Ovary (tissue), 10 donors: ENCODE measurements around the gene KRTAP19-5. TPM values are rescaled to one million over a fixed set of nuclear protein-coding genes. Genes with fewer than 3 reads are reported as not detected.
"Not testable (repeated sequence)": the region's sequence is repeated elsewhere in the genome, so short reads cannot be mapped to it uniquely, and the experiment has no call there.

Source experiments
- DNase-seq, 5 donors: peaks; one replicate each; pipeline ENCODE4 v3.0.0-alpha.2; 2019 to 2020
- H3K27ac ChIP-seq, 2 donors: fragments of 200-600 bp; one replicate each; pipeline versions ENCODE4 v1.5.1 to v1.8.0; 2019 to 2022
- H3K27me3 ChIP-seq: fragments of 200-600 bp; one replicate; pipeline ENCODE4 v1.8.0; 2022
- H3K36me3 ChIP-seq: fragments of 200-600 bp; sonication (generic); one replicate; pipeline ENCODE4 v1.5.1; 2019
- H3K4me1 ChIP-seq: one replicate; pipeline ENCODE4 v1.8.1; 2013; ENCODE audit warnings: mild to moderate bottlenecking, moderate library complexity; ENCODE audit not compliant: insufficient read depth
- H3K4me3 ChIP-seq: fragments of 200-600 bp; sonication (generic); one replicate; pipeline ENCODE4 v1.5.1; 2017
- H3K9me3 ChIP-seq, 2 donors: fragments of 200-600 bp in 1 of 2; sonication (generic) in 1 of 2; one replicate each; pipeline versions ENCODE4 v1.5.1 to v1.8.1; 2013 to 2019; ENCODE audit warnings: mild to moderate bottlenecking in 1 of 2, moderate library complexity in 1 of 2
- EP300 ChIP-seq: sonication (generic); formaldehyde crosslinking; IDR thresholded peaks from one replicate; pipeline ENCODE4 v1.6.1; 2017; ENCODE audit warnings: antibody characterized with exemption
- POLR2A ChIP-seq: fragments of 450-650 bp; IDR thresholded peaks from one replicate; pipeline ENCODE4 v1.6.1; 2017; ENCODE audit warnings: antibody characterized with exemption, mild to moderate bottlenecking, moderate library complexity
- WGBS, 3 donors: extraction: QIAGEN DNeasy Blood & Tissue Kit in 1 of 3; methylation state at CpG; one replicate each; pipeline versions ENCODE4 v1.1.5 to v1.1.7; 2013 to 2017; 5-methylcytosine and 5-hydroxymethylcytosine counted together
- intact Hi-C, 4 donors: fragments of 100-400 bp; cut with DNase I; formaldehyde crosslinking; loops; one replicate each; pipeline versions ENCODE4 v1.11.0 to v1.15.1; 2022 to 2023
- long read RNA-seq, 3 donors: library from polyadenylated mRNA in 2 of 3; unstranded in 2 of 3; transcript quantifications; one replicate each; pipeline ENCODE4 v2.0.0 and lab custom pipeline, GENCODE V29; 2021 to 2026
- polyA plus RNA-seq, 2 donors: library from polyadenylated mRNA; stranded (reverse); fragments of 200-250 nt in 1 of 2; fragments of 350-450 nt in 1 of 2; fragmentation: Illumina TruSeq in 1 of 2; extraction: RNeasy Lipid Tissue Mini Kit (QIAGEN cat#74804) in 1 of 2; gene quantifications; one replicate each; pipeline ENCODE4 v1.2.3, GENCODE V29; 2013 to 2014
- total RNA-seq, 7 donors: library from RNA; depleted of rRNA in 2 of 7; stranded (reverse); fragments of >200 nt in 2 of 7; fragmentation: NEBNext Ultra II Directional in 3 of 7; extraction: Animal tissue kit (Norgen Biotek cat#: 25700) in 3 of 7; gene quantifications; one replicate each; pipeline versions ENCODE4 v1.1.0 to v1.2.4, GENCODE V29; 2016 to 2023
- TF ChIP-seq, protein P1 (sequence below), 3 donors: fragments of 450-650 bp in 2 of 3; fragments of 200-600 bp in 1 of 3; IDR thresholded peaks; one replicate each; pipeline versions ENCODE4 v1.5.1 to v1.8.0; 2016 to 2022; ENCODE audit warnings: antibody characterized with exemption in 3 of 3, mild to moderate bottlenecking in 1 of 3
- donor health status: DM: no; HTN: no; CAD: no; lungs with moderate emphysema.
- donor health status: DM: no; HTN: no; CAD: no.
- donor health status: Bipolar disorder and iron deficiency.
- donor health status: DM: yes; HTN: yes; CAD: no.
- donor health status: DM: no; HTN: no; CAD: no.
- donor health status: DM: yes; HTN: yes; CAD: no.

KRTAP19-5 gene
- not detected for total RNA-seq
- not detected for polyA plus RNA-seq
- long read RNA-seq, donor 1, result 0 reads
- long read RNA-seq, donor 2, result 0 reads
- long read RNA-seq, donor 3, result 0 reads

DNA sequence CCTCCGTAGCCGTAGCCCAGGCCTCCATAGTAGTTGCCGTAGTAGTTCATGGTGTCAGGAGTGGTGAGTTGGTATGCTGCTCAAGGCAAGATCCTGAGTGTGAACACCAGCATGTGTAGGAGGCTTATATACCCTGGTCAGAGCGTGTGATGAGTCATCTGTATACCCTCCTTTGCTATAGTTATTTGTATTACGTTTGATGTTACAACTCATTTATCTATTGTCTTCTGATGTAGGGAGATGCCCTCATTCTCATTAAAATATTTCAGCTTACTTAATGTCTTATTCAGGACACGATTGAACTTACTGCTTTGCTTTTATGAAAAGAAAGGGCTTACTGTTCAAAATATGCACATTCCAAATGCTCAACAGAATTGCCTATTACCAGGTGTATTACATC lies at the start of gene KRTAP19-5:
TSS of gene KRTAP19-5 (minus strand) at position 101 of the 400 bp plus-strand sequence. CDS start at position 50, 51 bp downstream.
- Histone ChIP-seq H3K4me3 (no peak within 1 kb of the TSS), H3K27ac (no peak within 1 kb of the TSS), H3K4me1 (no peaks in the 10 kb centered on the region), H3K27me3 (no peaks in the 10 kb centered on the region), H3K36me3 (no peaks in the 10 kb centered on the region), H3K9me3 (no peaks in the 10 kb centered on the region)
- intact Hi-C loops, result no loop called here
- 70 to 81% (median 75%) methylated on average over 6 of the region's 6 CpGs for WGBS, 3 donors
- DNase-seq, result no peak
- TF ChIP-seq, protein P1, sequence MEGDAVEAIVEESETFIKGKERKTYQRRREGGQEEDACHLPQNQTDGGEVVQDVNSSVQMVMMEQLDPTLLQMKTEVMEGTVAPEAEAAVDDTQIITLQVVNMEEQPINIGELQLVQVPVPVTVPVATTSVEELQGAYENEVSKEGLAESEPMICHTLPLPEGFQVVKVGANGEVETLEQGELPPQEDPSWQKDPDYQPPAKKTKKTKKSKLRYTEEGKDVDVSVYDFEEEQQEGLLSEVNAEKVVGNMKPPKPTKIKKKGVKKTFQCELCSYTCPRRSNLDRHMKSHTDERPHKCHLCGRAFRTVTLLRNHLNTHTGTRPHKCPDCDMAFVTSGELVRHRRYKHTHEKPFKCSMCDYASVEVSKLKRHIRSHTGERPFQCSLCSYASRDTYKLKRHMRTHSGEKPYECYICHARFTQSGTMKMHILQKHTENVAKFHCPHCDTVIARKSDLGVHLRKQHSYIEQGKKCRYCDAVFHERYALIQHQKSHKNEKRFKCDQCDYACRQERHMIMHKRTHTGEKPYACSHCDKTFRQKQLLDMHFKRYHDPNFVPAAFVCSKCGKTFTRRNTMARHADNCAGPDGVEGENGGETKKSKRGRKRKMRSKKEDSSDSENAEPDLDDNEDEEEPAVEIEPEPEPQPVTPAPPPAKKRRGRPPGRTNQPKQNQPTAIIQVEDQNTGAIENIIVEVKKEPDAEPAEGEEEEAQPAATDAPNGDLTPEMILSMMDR (IDR thresholded peaks at IDR 0.05), result no peak
- TF ChIP-seq POLR2A (no peak), EP300 (no peak)

- no peak within 1 kb of the TSS for H3K4me3 ChIP-seq
- no peaks in the 10 kb centered on the region for H3K36me3 ChIP-seq
- H3K27me3 ChIP-seq, result no peaks in the 10 kb centered on the region
- TF ChIP-seq EP300 (no peak), POLR2A (no peak)
- TF ChIP-seq, protein P1 (IDR thresholded peaks at IDR 0.05), result no peak
- no peaks in the 10 kb centered on the region for H3K9me3 ChIP-seq
- intact Hi-C loops, result no loop called here
- WGBS, 3 donors, result 30 to 70% (median 47%) methylated on average over 1 of the region's 1 CpG
- DNase-seq, result no peak
- H3K27ac ChIP-seq, result no peak within 1 kb of the TSS
- no peaks in the 10 kb centered on the region for H3K4me1 ChIP-seq
These were observed 39.8 kb upstream of the KRTAP19-5 start, which contains the start of gene KRTAP19-6 for GRCh38 chr21:30541764-30542163. Gene KRTAP19-6 (minus strand): TSS chr21:30541864. CDS start chr21:30541833, 31 bp downstream.

DNA sequence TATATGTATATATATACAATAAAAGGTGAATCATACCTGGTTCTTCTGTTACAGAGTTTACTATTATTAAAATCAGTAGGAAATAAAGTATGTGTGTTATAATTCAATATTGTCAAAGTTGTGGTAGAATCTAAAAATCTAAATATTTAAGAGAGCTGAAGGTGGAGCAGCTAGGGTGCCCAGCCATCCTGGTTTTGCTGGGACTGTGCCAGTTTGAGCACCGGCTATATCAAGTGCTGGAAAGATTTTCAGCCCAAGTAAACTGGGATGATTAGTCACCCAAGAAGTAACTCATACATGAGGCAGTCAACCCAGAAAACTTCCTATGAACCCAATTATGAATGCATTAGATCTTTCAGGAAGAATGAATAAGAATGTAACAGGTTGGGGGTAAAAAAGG lies 16.9 kb upstream of the KRTAP19-5 start:
- Histone ChIP-seq H3K9me3 (no peaks in the 10 kb centered on the region), H3K36me3 (no peaks in the 10 kb centered on the region), H3K4me3 (no peak overlapping the region), H3K4me1 (no peaks in the 10 kb centered on the region), H3K27me3 (no peaks in the 10 kb centered on the region), H3K27ac (no peak overlapping the region)
- TF ChIP-seq POLR2A (no peak), EP300 (no peak)
- TF ChIP-seq, protein P1 (IDR thresholded peaks at IDR 0.05), result no peak
- DNase-seq, result no peak
- intact Hi-C loops, result no loop called here
- WGBS, 3 donors, result 50 to 77% (median 76%) methylated on average over 1 of the region's 1 CpG

- TF ChIP-seq, protein P1 (IDR thresholded peaks at IDR 0.05), result no peak
- TF ChIP-seq POLR2A, result no peak
- no peak for TF ChIP-seq EP300
- no peak overlapping the region for H3K27ac ChIP-seq
- no peaks in the 10 kb centered on the region for H3K36me3 ChIP-seq
- 67 to 81% (median 74%) methylated on average over 1 of the region's 1 CpG for WGBS, 3 donors
- no peak overlapping the region for H3K4me3 ChIP-seq
- intact Hi-C loops, result no loop called here
- H3K27me3 ChIP-seq, result no peaks in the 10 kb centered on the region
- DNase-seq, result no peak
- no peaks in the 10 kb centered on the region for H3K4me1 ChIP-seq
- no peaks in the 10 kb centered on the region for H3K9me3 ChIP-seq
These were observed 13.7 kb upstream of the KRTAP19-5 start for GRCh38 chr21:30515681-30516080.

DNA sequence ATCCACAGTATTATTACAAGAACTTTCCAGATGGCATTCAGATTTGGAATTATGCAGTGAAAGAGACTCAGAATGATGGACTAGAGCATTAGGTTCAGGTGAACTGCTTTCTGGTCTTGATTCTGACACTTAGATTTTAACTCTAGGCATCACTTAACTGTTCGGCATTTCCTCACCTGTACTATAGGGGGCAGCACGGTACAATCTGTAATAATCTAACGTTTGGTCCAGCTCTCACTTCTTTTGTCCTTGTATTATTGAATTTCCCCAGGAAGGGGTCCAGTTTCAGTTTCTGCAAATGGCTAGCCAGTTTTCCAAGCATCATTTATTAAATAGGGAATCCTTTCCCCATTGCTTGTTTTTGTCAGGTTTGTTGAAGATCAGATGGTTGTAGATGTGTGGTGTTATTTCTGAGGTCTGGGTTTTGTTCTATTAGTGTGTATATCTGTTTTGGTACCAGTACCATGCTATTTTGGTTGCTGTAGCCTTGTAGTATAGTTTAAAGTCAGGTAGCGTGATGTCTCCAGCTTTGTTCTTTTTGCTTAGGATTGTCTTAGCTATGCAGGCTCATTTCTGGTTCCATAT lies 3.8 kb upstream of the KRTAP19-5 start:
- 26 to 32% (median 30%) methylated on average over 4 of the region's 4 CpGs for WGBS, 3 donors
- intact Hi-C loops, H3K4me1 ChIP-seq, H3K27me3 ChIP-seq, H3K4me3 ChIP-seq, H3K9me3 ChIP-seq, H3K27ac ChIP-seq, DNase-seq, H3K36me3 ChIP-seq: not testable (repeated sequence)
